Measurements from ENCODE around the gene SMARCC1. TPM values are rescaled to one million over a fixed set of nuclear protein-coding genes. Genes with fewer than 3 reads are reported as not detected.

Gene SMARCC1
- total and polyA plus RNA-seq, 3 donors from 2014 or later = 48.1 to 80.1 (median 64.4) TPM

- no peaks in the 10 kb centered on the region for H3K9me3 ChIP-seq
- no peak overlapping the region for H3K27ac ChIP-seq
- H3K36me3 ChIP-seq (ENCODE audit: low read depth, missing control alignments) = no peaks in the 10 kb centered on the region
- H3K4me3 ChIP-seq = no peak overlapping the region
- no peak for DNase-seq
- H3K4me1 ChIP-seq = no peaks in the 10 kb centered on the region
- no peak for TF ChIP-seq POLR2A (IDR thresholded peaks at IDR 0.05)
- TF ChIP-seq, protein P1, sequence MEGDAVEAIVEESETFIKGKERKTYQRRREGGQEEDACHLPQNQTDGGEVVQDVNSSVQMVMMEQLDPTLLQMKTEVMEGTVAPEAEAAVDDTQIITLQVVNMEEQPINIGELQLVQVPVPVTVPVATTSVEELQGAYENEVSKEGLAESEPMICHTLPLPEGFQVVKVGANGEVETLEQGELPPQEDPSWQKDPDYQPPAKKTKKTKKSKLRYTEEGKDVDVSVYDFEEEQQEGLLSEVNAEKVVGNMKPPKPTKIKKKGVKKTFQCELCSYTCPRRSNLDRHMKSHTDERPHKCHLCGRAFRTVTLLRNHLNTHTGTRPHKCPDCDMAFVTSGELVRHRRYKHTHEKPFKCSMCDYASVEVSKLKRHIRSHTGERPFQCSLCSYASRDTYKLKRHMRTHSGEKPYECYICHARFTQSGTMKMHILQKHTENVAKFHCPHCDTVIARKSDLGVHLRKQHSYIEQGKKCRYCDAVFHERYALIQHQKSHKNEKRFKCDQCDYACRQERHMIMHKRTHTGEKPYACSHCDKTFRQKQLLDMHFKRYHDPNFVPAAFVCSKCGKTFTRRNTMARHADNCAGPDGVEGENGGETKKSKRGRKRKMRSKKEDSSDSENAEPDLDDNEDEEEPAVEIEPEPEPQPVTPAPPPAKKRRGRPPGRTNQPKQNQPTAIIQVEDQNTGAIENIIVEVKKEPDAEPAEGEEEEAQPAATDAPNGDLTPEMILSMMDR (IDR thresholded peaks at IDR 0.05) = no peak
- 95 to 99% methylated on average over 3 of the region's 3 CpGs for WGBS, 2 donors
- H3K27me3 ChIP-seq = no peaks in the 10 kb centered on the region
- intact Hi-C loops (cut with DNase I; ENCODE audit: low total_unique reads) = no loop called here
These were observed 77.5 kb downstream of the SMARCC1 start for GRCh38 chr3:47704237-47704612.

DNA sequence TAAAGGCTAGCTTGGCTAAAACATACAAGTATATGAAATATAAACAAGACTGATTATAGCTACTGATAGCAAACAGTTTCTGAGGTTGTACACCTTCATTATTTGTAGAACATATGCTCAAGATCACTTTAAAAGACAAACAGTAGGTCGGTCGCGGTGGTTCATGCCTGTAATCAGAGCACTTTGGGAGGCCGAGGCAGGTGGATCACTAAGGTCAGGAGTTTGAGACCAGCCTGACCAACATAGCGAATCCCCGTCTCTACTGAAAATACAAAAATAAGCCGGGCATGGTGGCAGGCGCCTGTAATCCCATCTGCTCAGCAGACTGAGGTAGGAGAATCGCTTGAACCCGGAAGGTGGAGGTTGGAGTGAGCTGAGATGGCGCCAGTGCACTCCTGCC, 80.3 kb downstream of the SMARCC1 start:
- intact Hi-C loops (cut with DNase I; ENCODE audit: low total_unique reads) = no loop called here
- Histone ChIP-seq H3K4me3 (no peak overlapping the region), H3K27me3 (no peaks in the 10 kb centered on the region), H3K27ac (no peak overlapping the region), H3K36me3 (ENCODE audit: low read depth, missing control alignments) (no peaks in the 10 kb centered on the region), H3K9me3 (no peaks in the 10 kb centered on the region), H3K4me1 (no peaks in the 10 kb centered on the region)
- WGBS, 2 donors = 94 to 98% methylated on average over 11 of the region's 11 CpGs
- DNase-seq = no peak
- TF ChIP-seq POLR2A (IDR thresholded peaks at IDR 0.05) = no peak
- TF ChIP-seq, protein P1 (IDR thresholded peaks at IDR 0.05) = no peak

DNA sequence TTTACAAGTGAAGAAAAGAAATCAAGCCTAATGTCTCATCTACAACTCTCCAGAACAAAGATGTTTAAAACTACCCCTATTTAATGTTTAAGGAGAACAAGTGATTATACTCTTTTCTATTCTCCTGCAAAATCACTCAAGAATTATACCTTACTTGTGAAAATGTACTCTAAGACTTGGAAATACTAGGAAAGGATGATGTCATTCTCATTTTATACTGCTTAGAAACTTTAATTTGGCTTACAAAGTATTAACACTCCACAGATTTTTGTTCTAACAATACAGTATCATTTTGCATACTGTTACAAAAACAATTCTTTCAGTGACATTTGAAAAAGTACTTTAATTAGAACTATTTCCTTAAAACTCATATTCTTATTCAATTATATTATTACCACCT, 89.5 kb downstream of the SMARCC1 start:
- no peak overlapping the region for H3K4me3 ChIP-seq
- no peaks in the 10 kb centered on the region for H3K9me3 ChIP-seq
- no peak for DNase-seq
- no peak overlapping the region for H3K27ac ChIP-seq
- H3K27me3 ChIP-seq = no peaks in the 10 kb centered on the region
- no peaks in the 10 kb centered on the region for H3K4me1 ChIP-seq
- no peaks in the 10 kb centered on the region for H3K36me3 ChIP-seq (ENCODE audit: low read depth, missing control alignments)
- intact Hi-C loops (cut with DNase I; ENCODE audit: low total_unique reads) = no loop called here
- TF ChIP-seq, protein P1 (IDR thresholded peaks at IDR 0.05) = no peak
- no peak for TF ChIP-seq POLR2A (IDR thresholded peaks at IDR 0.05)

GRCh38 chr3:47688488-47688887, 93.2 kb downstream of the SMARCC1 start:
- Histone ChIP-seq H3K36me3 (ENCODE audit: low read depth, missing control alignments) (no peaks in the 10 kb centered on the region), H3K4me3 (no peak overlapping the region), H3K27me3 (no peaks in the 10 kb centered on the region), H3K4me1 (no peaks in the 10 kb centered on the region), H3K27ac (no peak overlapping the region), H3K9me3 (no peaks in the 10 kb centered on the region)
- no peak for TF ChIP-seq POLR2A (IDR thresholded peaks at IDR 0.05)
- TF ChIP-seq, protein P1 (IDR thresholded peaks at IDR 0.05) = no peak
- DNase-seq = no peak
- intact Hi-C loops (cut with DNase I; ENCODE audit: low total_unique reads) = no loop called here
- WGBS, 2 donors = 92 to 93% methylated on average over 6 of the region's 6 CpGs

GRCh38 chr3:47685037-47685436, 96.7 kb downstream of the SMARCC1 start:
- WGBS, 2 donors = 92% methylated on average over 5 of the region's 5 CpGs
- no peaks in the 10 kb centered on the region for H3K9me3 ChIP-seq
- intact Hi-C loops (cut with DNase I; ENCODE audit: low total_unique reads) = no loop called here
- H3K36me3 ChIP-seq (ENCODE audit: low read depth, missing control alignments) = no peaks in the 10 kb centered on the region
- no peak overlapping the region for H3K27ac ChIP-seq
- H3K4me1 ChIP-seq = no peaks in the 10 kb centered on the region
- H3K4me3 ChIP-seq = no peak overlapping the region
- H3K27me3 ChIP-seq = no peaks in the 10 kb centered on the region
- no peak for DNase-seq
- TF ChIP-seq POLR2A (IDR thresholded peaks at IDR 0.05) = no peak
- TF ChIP-seq, protein P1 (IDR thresholded peaks at IDR 0.05) = no peak

Data from testis (tissue), 3 donors.